B cell (primary cell): ENCODE results near the gene SLC51B.

Experiments
- CTCF ChIP-seq: fragments of 200-600 bp; IDR thresholded peaks from one replicate; pipeline ENCODE4 v1.8.0; 2022; ENCODE audit warnings: antibody characterized with exemption, mild to moderate bottlenecking
- EZH2 ChIP-seq: IDR thresholded peaks from 2 replicates; pipeline ENCODE4 v1.6.1; 2012; ENCODE audit warnings: borderline replicate concordance, low read depth, mild to moderate bottlenecking, moderate library complexity, low read length; ENCODE audit not compliant: insufficient read depth, poor library complexity, severe bottlenecking

DNA sequence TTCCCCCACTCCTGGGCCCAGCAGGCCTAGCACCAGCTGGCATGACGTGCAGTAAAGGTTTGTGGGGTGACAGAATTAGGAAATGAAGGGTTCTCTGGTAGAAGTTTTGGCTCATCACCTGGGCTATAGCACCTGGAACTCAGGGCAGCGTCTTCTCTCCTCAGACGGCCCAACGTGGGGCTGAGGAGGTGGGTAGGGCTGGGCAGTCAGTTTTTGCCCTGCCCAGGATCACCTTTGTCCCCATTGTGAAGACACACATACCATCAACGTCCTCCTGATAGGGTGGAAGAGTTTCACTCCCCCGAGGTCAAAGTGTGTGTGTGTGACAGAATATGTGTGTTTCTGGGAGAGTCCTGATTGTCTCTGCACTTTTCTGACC is 43.4 kb downstream of the SLC51B start:
- TF ChIP-seq CTCF (no peak), EZH2 (no peak)
